AG08395 (cell line): ENCODE data around the gene PHF19.
A peak's percentile ranks its signal among the peaks of the same experiment; 100 is the strongest.

ENCODE experiments used
- DNase-seq: peaks from one replicate; pipeline ENCODE4 v3.0.0; 2012; ENCODE audit warnings: mixed read lengths, low spot score

PHF19 gene

GRCh38 chr9:120873512-120873911 is 3.5 kb downstream of the PHF19 start:
- DNase-seq: no peak

GRCh38 chr9:120872791-120873502 is 4.0 kb downstream of the PHF19 start:
- DNase-seq: no peak

- DNase-seq: no peak
Measured at GRCh38 chr9:120870206-120870605, 6.8 kb downstream of the PHF19 start.

GRCh38 chr9:120869726-120870125 is 7.3 kb downstream of the PHF19 start:
- no peak for DNase-seq

- DNase-seq: no peak
Measured at GRCh38 chr9:120869360-120869687, 7.7 kb downstream of the PHF19 start.

- peak; percentile 99 for DNase-seq
Measured at GRCh38 chr9:120868676-120869359, 8.2 kb downstream of the PHF19 start.

- peak; percentile 65 for DNase-seq
Measured at GRCh38 chr9:120868339-120868675, 8.7 kb downstream of the PHF19 start.

GRCh38 chr9:120867676-120868338 is 9.2 kb downstream of the PHF19 start:
- DNase-seq: no peak

- DNase-seq: no peak
Measured at GRCh38 chr9:120866651-120867050, 10.3 kb downstream of the PHF19 start.

GRCh38 chr9:120865809-120866208 is 11.2 kb downstream of the PHF19 start:
- DNase-seq: no peak

GRCh38 chr9:120865176-120865575 is 11.8 kb downstream of the PHF19 start:
- no peak for DNase-seq

- DNase-seq: no peak
Measured at GRCh38 chr9:120864719-120865118, 12.3 kb downstream of the PHF19 start.

- no peak for DNase-seq
Measured at GRCh38 chr9:120863833-120864232, 13.2 kb downstream of the PHF19 start.

GRCh38 chr9:120862452-120862851 is 14.5 kb downstream of the PHF19 start:
- no peak for DNase-seq

GRCh38 chr9:120861935-120862334 is 15.1 kb downstream of the PHF19 start:
- DNase-seq: no peak

GRCh38 chr9:120860083-120860482 is 16.9 kb downstream of the PHF19 start:
- no peak for DNase-seq

GRCh38 chr9:120859361-120859760 is 17.6 kb downstream of the PHF19 start:
- no peak for DNase-seq

GRCh38 chr9:120857902-120858301 is 19.1 kb downstream of the PHF19 start:
- DNase-seq: no peak

- no peak for DNase-seq
Measured at GRCh38 chr9:120857481-120857880, 19.5 kb downstream of the PHF19 start.

- no peak for DNase-seq
Measured at GRCh38 chr9:120856700-120857099, 20.3 kb downstream of the PHF19 start.

GRCh38 chr9:120855827-120856670 is 20.9 kb downstream of the PHF19 start:
- DNase-seq: no peak

GRCh38 chr9:120854596-120855327 is 22.2 kb downstream of the PHF19 start:
- no peak for DNase-seq
